Cardiac muscle cell (in vitro differentiated cells and primary cell): ENCODE data around the gene UBXN6. TPM values are rescaled to one million over a fixed set of nuclear protein-coding genes. Genes with fewer than 3 reads are reported as not detected.

Experiments
- DNase-seq, 2 donors: peaks; one replicate each; pipeline versions ENCODE4 v3.0.0 to v3.0.0-alpha.2; 2010 to 2017; ENCODE audit warnings: low read depth in 1 of 2, low spot score in 1 of 2
- H3K27ac ChIP-seq: fragments of 200-600 bp; sonication (generic); 2 replicates; pipeline ENCODE4 v1.5.1; 2016
- H3K27me3 ChIP-seq: fragments of 200-600 bp; sonication (generic); 2 replicates; pipeline ENCODE4 v1.6.0; 2016; ENCODE audit warnings: control low read depth
- H3K36me3 ChIP-seq: fragments of 200-600 bp; sonication (generic); 2 replicates; pipeline ENCODE4 v1.5.1; 2016; ENCODE audit warnings: control low read depth
- H3K4me1 ChIP-seq: fragments of 200-600 bp; sonication (generic); 2 replicates; pipeline ENCODE4 v1.8.1; 2017; ENCODE audit warnings: low read depth, mild to moderate bottlenecking, mixed run types
- H3K4me3 ChIP-seq: fragments of 200-600 bp; sonication (generic); 2 replicates; pipeline ENCODE4 v1.5.1; 2016; ENCODE audit warnings: mild to moderate bottlenecking
- H3K9me3 ChIP-seq: fragments of 200-600 bp; sonication (generic); 2 replicates; pipeline ENCODE4 v1.5.1; 2017; ENCODE audit warnings: low read depth, mild to moderate bottlenecking, control low read depth
- CTCF ChIP-seq: IDR thresholded peaks from 2 replicates; pipeline ENCODE4 v1.5.1; 2012; ENCODE audit warnings: low read depth, mild to moderate bottlenecking, low read length
- polyA plus RNA-seq: library from polyadenylated mRNA; unstranded; fragments of >200 nt; fragmentation: Nextera tagmentation; extraction: Ambion mirVana; gene quantifications from 2 replicates; pipeline ENCODE4 v1.2.1, GENCODE V29; 2016
- total RNA-seq: library from RNA; depleted of rRNA; stranded (reverse); fragments of >200 nt; gene quantifications from 2 replicates; pipeline ENCODE4 v1.2.3, GENCODE V29; 2016

UBXN6 gene
- total and polyA plus RNA-seq, 2 experiments from 2014 or later, result 46.2 to 147 TPM

- no peaks in the 10 kb centered on the region for H3K9me3 ChIP-seq
- DNase-seq, result peak in 1 of 2 donors; percentile 70
- H3K4me1 ChIP-seq, result peaks cover 12% of the 10 kb centered on the region
- no peak for TF ChIP-seq CTCF
- peak overlapping the region; percentile 59 for H3K27ac ChIP-seq
- peaks cover 3% of the 10 kb centered on the region for H3K36me3 ChIP-seq
- H3K4me3 ChIP-seq, result no peak overlapping the region
- no peaks in the 10 kb centered on the region for H3K27me3 ChIP-seq
Measured at GRCh38 chr19:4414144-4414799, 43.3 kb downstream of the UBXN6 start.

DNA sequence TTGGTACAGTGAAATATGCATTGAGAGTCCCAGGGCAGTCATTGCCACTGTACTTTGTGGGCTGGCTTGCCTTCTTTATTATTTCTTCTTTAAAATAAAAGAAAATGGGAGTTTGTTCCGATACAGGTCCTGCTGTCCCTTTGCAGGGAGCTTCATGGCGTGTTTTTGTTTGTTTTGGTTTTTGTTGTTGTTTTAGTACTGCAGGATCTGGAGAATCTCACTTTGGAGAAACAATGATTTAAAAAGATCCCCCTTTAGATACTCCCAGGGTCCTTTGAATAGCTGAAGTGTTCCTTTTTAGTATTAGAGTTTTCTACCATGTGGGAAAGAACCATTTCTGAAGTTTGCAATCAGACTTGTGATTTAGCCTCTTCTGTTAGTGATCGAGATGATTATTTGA, 44.0 kb downstream of the UBXN6 start:
- peak overlapping the region; percentile 23 for H3K27ac ChIP-seq

GRCh38 chr19:4409123-4409933, 48.3 kb downstream of the UBXN6 start:
- H3K36me3 ChIP-seq, result peaks cover 3% of the 10 kb centered on the region
- no peak overlapping the region for H3K4me3 ChIP-seq
- no peaks in the 10 kb centered on the region for H3K4me1 ChIP-seq
- DNase-seq, result no peak
- H3K9me3 ChIP-seq, result no peaks in the 10 kb centered on the region
- peak overlapping the region; percentile 75 for H3K27ac ChIP-seq
- no peaks in the 10 kb centered on the region for H3K27me3 ChIP-seq
- no peak for TF ChIP-seq CTCF

More for the DNA sequence above, 44.0 kb downstream of the UBXN6 start:
- peaks cover 3% of the 10 kb centered on the region for H3K36me3 ChIP-seq
- H3K4me1 ChIP-seq, result peaks cover 12% of the 10 kb centered on the region
- DNase-seq, result no peak
- no peaks in the 10 kb centered on the region for H3K9me3 ChIP-seq
- no peaks in the 10 kb centered on the region for H3K27me3 ChIP-seq
- H3K4me3 ChIP-seq, result no peak overlapping the region
- TF ChIP-seq CTCF, result no peak

- no peak for DNase-seq
- Histone ChIP-seq H3K36me3 (peaks cover 3% of the 10 kb centered on the region), H3K9me3 (no peaks in the 10 kb centered on the region), H3K4me1 (peaks cover 3% of the 10 kb centered on the region), H3K4me3 (no peak overlapping the region), H3K27ac (no peak overlapping the region), H3K27me3 (no peaks in the 10 kb centered on the region)
- TF ChIP-seq CTCF, result no peak
Measured at GRCh38 chr19:4406626-4407025, 51.0 kb downstream of the UBXN6 start.

DNA sequence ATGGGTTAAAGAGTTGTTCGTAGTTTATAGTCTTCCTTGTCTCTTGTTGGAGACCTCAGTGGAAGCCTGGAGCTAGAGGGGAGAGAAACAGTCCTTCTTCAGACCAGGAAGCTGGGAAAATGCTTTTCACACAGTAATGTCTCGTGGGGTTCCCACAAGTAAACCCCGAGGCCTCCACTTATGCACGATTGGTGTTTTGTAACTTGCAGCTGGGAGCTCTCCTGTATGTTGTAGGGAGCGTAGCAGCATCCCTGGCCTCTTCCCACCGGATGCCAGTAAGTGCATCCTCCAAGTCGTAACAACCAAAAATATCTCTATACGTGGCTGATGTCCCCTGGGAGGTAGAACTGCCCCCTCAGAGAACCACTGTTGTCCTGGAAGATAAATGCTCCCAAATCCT, 51.6 kb downstream of the UBXN6 start:
- no peak overlapping the region for H3K4me3 ChIP-seq
- H3K9me3 ChIP-seq, result no peaks in the 10 kb centered on the region
- H3K27me3 ChIP-seq, result no peaks in the 10 kb centered on the region
- peaks cover 3% of the 10 kb centered on the region for H3K36me3 ChIP-seq
- H3K27ac ChIP-seq, result no peak overlapping the region
- no peak for DNase-seq
- no peak for TF ChIP-seq CTCF
- H3K4me1 ChIP-seq, result peaks cover 4% of the 10 kb centered on the region
